Stimulated activated CD4-positive, alpha-beta T cell treated with anti-CD3 and anti-CD28 coated beads, Interleukin-12 subunit alpha, Interleukin-12 subunit beta, amount 100 ng/mL, for 48 hours (primary cell): ENCODE measurements around the gene STOML3.

Source experiments
- DNase-seq, 3 donors: peaks; one replicate each; pipeline ENCODE4 v3.0.0-alpha.2; 2020; ENCODE audit warnings: low read depth in 2 of 3, low spot score in 1 of 3

STOML3 gene

DNA sequence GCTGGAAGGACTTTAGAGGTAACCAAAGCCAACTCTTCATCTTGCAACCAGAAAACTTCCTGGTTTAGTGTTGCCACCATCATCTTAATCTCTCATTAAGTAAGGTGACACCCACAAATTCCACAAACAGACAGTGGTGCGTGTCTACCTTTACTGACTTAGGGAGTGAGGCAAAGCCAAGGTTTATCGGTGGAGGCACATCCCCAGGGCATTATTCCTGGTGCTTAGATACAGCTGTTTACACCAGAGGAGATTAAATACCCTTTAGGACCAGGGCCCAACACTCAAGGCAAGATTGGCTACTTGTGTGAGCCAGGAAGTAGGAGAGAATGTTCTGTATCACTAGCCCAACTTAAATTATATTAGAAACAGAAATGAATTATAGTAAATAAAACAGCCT lies 9.5 kb downstream of the STOML3 start:
- no peak for DNase-seq

DNA sequence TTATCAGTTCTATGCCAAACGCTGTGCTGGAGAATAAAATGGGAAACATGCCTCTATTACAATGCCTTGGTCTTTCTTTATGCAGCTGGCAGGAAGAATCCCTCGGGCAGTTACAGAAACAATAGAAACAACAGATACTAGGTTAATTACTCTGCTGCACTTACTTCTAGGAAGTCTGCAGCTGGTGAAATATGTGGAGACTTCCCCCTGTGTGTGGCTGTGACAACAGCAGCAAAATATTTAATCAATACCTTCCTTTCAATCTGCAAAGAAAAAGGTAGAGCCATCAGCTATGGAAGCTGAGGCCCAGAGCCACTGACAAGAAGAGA lies 9.9 kb downstream of the STOML3 start:
- no peak for DNase-seq

DNA sequence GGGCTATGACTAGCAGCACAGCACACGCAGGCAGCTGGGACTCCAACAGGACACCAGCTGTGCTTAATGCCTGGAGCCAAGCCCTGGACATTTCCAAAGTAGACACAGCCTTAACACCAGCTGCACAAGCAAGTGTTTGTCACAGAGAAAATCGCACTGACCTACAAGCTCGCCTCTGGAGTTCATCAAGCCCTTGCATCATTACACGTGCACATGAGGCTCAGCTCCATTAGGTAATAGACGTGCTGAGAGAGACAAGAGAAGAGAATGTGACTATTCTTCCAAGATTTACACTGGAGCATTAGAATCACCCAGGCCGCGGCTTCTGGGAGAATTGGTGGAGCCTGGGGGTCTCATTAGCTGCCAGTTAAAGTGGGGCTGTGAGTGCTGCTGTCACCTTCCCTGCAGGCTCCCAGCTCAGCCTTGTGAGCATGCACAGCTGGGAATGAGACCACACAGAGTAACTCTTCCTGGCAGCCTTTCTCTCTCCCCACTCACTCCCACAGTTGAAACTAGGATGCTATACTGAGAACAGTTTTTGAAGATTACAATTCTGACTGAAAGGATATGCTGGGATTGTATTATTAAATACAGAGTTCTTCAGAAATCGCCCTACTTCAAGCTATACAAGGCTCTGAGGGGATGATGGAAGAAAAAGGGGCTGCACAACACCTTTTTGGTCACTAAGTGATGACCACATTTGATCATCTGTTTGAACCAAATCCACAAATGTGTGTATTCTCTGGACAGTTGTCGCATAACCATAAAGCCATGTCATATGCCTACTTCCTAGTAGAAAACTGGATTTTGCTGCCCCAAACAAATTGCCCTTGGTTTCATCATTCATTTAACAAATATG lies 10.5 kb downstream of the STOML3 start:
- no peak for DNase-seq

DNA sequence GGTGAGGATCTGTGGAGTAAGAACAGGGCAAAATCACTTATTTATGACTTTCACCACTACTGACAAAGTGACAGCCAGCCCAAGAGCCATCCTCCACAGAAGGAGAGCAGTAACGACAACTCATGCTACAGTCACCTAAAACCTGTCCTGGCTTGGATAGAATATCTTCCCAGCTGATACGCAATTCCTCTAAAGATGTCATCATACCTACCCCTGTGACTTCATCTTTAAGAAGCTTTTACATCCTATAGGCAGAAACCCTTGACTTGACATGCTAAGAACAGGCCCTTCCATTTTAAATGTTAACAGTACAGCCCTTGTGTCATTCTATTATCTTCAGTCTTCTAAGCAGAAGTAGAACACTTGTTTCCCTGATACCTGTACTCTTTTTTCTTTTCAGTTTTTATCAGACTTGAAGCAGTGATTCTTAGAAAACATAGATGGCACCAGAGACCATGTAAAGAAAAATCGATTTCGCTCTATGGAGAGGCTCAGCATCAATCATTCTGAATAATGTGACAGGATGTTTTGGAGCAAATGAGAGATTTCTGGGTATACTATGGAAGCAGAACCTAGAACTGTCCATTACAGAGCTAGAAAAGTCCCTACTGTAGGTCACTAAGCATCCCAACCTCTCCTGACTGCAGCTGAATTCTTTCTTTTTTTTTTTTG lies 20.1 kb downstream of the STOML3 start:
- no peak for DNase-seq

DNA sequence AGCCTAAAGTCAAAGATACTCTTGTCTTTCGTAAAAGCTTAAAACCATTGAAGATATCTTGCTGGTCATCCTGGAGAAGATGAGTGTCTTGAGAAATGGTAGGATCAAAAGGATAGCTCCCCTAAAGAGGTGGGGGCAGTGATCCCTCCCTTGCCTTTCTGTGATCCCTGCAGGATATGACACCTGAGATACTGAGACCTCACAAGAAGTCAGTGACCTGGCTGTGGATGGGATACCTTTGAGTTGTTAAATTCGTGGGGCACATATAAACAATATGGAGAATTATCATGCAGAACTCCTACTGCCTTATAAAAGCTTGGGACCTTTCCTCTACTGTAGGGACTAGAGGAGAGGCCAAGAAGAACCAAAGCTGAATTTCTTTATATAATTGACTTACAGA lies 21.4 kb downstream of the STOML3 start:
- no peak for DNase-seq

DNA sequence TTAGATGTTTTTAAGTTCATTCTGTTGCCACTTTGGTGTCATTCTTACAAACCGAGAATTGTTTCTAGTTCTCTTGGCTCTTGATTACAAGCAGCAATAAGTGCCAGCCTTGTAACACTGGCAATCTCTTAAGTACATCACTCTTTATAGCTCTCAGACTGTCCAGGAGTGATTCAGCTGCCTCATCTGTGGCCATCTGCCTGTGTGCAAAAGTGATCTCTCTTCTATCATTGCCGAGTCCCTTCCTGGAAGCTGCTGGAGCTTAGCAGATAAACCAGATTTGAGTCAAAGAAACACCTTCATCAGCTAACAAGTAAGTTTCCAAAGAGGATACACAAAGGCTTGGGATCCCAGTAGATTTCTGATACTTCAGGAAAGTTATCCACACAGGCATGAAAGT lies 23.2 kb downstream of the STOML3 start:
- no peak for DNase-seq

DNA sequence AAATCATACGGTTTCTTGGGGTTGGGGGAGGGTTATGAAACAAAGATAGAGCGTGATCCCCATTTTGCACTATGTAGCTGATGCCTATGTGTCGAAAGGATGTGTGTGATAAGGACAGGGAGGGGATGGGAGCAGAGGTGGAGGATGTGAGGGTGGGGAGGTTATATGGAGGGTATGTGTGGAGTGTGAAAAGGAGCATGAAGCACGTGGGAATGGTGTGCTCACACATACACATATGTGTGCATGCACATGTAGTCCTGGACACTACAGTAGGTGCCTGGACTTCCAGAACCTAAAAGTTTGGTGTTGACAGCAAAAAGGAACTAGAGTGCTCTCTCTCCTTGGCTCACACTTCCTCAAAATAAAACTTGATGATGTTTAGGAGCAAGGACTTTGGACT lies 25.4 kb downstream of the STOML3 start:
- no peak for DNase-seq

DNA sequence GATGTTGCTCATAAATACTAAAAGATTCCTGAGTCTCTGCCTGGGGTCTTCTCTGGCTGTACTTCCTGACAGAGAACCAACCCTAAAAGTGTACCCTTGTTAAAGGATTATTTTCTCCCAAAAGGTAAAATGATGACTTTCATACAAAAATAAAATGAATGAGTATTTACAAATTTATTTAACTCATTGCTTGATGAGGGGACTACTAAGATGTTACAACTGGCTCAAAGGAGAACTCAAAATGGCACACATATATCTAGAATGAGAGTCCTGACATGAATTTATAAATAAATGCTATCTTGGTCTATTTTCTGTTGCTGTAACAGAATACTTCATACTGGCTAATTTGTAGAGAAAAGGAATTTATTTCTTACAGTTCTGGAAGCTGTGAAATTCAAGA lies 30.5 kb downstream of the STOML3 start:
- DNase-seq = no peak

DNA sequence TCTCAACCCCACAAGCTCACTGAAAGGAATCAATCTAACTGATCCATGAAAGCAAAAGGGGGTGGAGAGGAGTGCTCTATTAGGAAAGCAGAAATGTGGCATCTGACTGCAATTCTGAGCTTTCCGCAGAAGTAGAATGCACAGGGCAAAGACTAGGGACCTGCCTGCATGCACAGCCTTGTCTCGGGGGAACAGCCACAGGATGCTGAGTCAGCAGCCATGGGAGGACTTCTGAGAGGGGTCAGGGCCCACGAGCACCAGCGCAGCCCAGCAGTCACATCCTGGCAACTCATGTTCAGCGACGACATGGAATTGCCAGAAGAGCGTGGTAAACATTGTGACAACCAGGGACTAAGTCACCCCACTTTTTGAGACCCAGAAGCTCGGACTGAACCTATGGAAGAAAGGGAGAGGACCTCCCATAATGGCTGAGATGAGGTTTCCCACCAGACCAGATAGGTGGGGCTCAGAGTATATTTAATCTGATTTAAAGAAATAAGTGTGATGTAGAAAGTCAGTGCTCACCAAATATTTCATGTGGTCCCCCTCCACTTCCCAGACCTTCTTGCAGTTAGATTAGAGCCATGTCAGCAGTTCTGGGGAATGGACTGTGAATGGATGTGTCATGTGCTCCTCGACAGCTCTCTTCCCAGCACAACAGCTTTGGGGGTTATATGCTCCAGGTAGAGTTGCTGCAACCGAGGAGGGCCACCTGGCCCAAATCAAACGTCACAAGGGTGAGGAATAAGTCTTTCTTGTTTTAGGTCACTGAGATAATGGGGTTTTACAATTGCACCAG lies 32.6 kb downstream of the STOML3 start:
- no peak for DNase-seq

DNA sequence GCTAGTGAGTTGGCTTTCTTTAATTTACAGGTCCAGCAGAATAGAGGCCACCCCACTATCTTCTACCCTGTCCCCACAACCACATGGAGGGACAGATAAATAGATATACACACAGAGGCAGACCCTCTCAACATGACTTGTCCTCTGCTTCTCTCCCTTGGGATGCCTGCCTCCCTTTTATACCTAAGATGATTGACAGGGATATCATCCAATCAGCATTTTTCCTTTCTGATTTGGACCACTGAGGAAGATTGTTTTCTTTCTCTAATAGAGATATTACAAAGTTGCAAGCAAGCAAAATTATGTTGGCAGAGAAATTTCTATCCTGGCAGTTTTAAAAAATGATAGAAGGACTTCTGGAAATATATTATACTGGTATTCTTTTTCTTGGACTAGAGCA lies 35.8 kb downstream of the STOML3 start:
- DNase-seq = no peak

DNA sequence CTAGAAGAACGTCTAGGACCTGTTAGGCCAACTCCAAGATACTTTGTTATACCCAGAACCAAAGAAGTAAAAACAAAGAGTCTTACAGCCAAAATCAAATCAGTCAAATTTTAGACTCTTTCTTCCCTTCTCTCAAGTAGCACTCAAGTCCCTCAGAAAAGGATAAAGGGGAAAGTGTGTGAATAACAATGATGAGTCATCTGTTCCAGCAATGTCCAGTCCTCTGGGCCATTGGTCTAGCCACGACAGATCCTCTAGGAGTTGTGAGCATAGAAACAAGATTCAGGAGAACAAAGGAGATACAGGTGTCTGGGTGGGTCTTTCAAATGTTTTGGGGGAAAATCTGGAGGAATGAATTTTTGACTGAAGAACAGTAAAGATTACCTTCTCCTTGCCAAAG lies 36.3 kb downstream of the STOML3 start:
- DNase-seq = no peak

DNA sequence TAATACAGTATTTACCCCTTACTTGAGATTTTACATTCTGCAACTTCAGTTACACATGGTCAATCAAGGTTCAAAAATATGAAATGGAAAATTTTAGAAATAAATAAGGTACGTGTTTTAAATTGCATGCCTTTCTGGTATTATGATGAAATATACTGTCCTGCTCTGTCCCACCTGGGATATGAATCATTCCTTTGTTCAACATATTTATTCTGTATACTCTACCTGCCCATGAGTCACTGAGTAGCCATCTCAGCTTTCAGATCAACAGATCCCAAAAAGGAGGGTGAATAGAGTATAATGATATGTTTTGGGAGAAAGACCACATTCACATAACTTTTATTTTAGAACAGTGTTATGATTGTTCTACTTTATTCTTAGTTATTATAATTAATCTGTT lies 37.8 kb downstream of the STOML3 start:
- no peak for DNase-seq

DNA sequence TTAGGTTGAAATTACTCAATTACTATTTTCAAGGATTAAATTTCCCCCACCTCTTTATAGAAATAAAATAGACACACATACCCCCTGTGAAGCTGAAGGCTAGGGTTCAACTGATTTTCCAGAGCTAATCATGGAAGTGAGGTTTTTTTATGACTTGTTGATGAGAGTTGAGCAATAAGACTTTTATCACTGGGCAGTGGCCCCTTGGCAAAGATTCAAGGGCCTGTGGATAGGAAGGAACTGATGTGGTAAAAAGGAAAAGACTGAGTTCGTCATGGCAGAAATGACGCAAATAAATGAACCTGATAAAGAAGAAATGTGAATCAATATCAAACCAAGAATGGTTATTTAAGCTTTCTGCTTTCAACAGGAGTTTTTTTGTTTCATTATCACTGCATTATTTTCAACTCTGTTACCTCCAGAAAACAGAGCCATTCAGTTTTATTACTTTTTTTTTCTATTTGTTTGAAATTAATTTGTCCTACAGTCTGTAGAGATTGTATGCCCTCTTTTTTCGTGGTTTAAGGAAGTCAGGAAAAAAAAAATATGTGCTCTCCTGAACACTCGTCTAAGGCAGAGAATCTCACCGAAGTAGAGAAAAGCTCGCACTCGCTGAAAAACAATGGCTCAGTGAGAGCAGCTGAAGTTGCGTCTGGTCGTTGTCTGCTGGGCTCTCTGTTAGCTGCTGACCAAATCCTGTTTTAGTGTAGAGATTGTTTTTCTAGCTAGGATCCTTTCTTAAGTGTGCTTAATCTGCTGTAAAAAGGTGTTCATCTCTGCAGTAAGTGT lies 38.9 kb downstream of the STOML3 start:
- no peak for DNase-seq

DNA sequence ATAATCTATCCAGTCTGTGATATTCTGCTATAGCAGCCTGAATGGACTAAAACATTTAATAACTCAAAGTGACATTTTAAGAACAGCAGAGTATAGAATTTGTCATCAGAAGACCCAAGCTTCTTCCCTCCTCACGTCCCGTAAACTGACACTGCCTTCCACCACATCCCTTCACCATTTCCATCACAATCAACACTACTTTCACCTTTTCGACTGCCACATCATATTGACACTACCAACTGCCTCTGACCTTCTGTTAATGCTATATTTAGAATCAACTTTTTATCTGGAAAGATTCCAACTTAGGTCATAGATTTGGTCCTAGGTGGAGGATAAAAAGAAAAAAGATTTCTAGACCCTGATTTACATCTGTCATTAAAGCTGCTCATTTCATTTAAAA lies 39.6 kb downstream of the STOML3 start:
- no peak for DNase-seq

DNA sequence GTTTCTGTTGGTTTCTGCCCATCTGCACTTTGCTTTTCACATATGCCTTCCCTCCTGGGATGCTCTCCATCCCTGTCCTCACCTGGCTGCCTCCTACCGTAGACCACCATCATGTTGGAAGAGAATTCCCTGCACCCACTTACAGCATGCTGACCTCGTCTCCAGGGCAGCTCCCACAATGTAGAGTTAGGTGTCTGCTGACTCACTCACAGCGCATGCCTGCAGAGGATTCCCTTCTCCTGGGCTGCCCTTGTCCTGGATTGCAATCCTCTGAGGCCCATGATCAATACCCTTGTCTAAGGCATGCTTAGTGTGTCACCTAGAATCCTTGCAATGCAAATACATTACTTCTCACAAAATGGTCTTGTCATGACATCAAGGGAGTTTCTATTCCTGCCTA lies 43.6 kb downstream of the STOML3 start:
- DNase-seq = no peak

DNA sequence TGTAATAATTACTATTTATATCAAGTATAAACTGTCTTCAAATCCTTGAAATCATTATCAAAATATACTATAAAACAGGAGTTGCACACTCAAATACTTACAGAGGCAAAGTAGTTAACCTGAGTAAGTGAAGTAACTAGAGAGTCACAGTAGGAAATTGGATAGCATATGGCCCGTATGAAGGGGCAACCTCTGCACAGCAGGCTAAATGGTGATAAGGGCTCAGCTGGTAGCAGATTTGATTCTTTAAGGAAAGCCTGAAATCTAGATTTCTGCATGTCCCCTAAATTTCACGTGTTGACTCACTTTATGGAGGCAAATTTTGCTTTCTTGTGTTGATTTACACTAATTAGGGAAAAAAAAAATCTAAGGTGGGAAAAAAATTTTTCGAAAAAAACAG lies 46.4 kb downstream of the STOML3 start:
- no peak for DNase-seq

DNA sequence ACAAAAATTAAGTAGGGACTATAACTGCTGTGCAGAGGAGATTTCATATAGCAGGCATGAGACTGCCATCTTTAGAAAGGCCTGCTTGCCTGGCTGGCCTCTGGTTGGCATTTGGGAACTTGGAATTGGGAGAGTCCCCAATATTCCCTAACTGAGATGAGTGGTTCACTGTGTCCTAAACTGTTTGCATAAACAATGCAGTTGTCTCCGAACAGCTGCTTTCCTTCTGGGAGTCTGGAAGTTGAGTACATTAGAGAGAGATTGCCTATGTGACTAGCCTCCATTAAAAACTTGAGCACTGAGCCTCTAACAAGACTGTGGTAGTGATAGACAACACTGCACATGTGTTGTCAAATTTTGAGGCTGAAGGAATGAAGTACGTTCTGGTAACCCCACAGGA lies 47.4 kb downstream of the STOML3 start:
- no peak for DNase-seq

DNA sequence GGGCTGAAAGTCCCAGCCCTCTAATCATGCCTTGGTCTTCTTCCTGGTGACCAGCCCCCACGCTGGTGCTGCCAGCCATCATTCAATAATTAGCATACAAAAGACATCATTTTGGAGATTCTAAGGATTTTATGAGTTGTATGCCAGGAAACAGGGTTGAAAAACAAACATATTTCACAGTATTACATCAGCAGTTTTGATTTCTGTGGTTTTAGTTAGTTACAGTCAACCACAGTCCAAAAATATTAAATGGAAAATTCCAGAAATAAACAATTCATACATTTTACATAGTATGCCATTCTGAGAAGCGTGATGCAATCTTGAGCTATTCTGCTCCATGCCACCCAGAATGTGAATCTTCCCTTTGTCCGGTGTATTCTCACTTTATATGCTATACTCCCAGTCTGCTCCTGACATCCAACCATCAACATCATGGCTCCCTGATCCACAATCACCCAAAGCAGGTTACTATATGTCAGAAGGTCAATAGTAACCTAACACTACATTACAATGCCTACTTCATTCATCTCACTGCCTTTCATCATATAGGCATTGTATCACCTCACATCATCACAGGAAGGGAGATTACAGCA lies 49.2 kb downstream of the STOML3 start:
- no peak for DNase-seq

DNA sequence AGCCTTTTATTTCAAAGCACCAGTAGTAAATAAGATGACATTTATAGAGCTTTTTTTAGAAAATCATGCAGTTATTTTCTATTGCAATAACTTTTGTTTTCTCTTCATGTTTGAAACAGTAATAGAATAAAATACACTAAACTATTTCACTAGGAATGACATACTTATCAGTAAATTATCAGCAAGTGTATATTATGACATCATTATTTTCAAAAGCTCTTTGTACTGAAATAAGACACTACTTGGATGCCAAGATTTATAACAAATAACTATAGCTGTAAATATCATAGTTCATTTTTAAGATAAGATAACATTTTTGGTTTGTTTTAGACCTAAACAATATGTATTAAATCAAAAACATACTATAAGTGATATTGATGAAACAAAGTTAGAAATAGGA lies 56.8 kb downstream of the STOML3 start:
- DNase-seq = no peak

DNA sequence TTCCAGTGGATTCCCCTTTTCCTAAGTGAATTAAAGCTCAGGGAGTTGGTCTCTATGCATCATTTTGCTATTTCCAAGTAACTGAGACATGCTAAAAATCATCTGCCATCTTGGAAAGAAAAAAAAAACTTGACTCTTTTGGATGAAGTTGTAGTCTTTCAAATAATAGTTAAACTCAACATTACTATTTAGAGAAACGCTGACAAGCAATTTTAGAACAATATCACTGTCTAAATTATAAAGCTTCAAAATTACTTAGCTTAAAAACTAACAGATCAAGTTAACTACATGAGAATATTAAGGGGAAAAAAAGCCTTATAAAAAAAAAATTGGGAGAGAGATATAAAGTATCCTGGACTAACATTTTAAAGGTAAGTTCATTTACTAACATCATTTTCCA lies 68.5 kb downstream of the STOML3 start:
- DNase-seq = no peak

DNA sequence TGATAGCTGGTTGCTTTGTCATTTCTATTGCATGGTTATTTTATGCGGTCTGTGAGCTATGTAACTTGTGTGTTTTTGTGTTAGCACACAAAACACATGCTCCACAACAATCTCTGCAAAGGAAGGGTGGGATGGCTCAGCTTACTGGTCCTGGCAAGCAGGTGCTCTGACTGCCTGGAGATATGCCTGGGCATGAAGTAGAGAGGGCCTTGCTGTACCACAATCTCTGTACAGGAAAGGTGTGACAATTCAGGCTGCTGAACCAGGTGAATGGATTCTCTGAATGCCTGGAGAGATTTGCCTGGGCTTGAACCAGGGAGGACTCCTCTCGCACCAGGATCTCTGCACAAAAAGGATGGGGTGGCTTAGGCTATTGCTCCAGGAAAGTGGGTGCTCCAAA lies 69.5 kb downstream of the STOML3 start:
- DNase-seq = no peak
